IgD-negative memory B cell (primary cell): ENCODE measurements around the gene PTPRA. TPM values are rescaled to one million over a fixed set of nuclear protein-coding genes. Genes with fewer than 3 reads are reported as not detected.

Experiments used
- H3K27ac Mint-ChIP-seq, 3 donors: one replicate each; pipeline ENCODE4 v1.8.0; 2020 to 2022; ENCODE audit warnings: mild to moderate bottlenecking in 3 of 3, mixed read lengths in 3 of 3, moderate library complexity in 1 of 3
- H3K27me3 Mint-ChIP-seq: one replicate; pipeline ENCODE4 v1.8.0; 2021; ENCODE audit warnings: mixed read lengths
- H3K36me3 Mint-ChIP-seq: one replicate; pipeline ENCODE4 v1.8.0; 2020; ENCODE audit warnings: mild to moderate bottlenecking, mixed read lengths
- H3K4me1 Mint-ChIP-seq, 3 donors: one replicate each; pipeline ENCODE4 v1.8.0; 2020 to 2022; ENCODE audit warnings: mixed read lengths in 3 of 3, mild to moderate bottlenecking in 1 of 3
- H3K4me3 Mint-ChIP-seq, 4 donors: one replicate each; pipeline ENCODE4 v1.8.0; 2020 to 2022; ENCODE audit warnings: mild to moderate bottlenecking in 4 of 4, mixed read lengths in 4 of 4, moderate library complexity in 3 of 4
- H3K9me3 Mint-ChIP-seq, 3 donors: one replicate each; pipeline ENCODE4 v1.8.0; 2020 to 2021; ENCODE audit warnings: mixed read lengths in 3 of 3, mild to moderate bottlenecking in 1 of 3
- polyA plus RNA-seq: library from polyadenylated mRNA; unstranded; fragments of 300-500 nt; fragmentation: Illumina TruSeq; gene quantifications from one replicate; pipeline ENCODE4 v1.2.3, GENCODE V29; 2021

PTPRA gene
- polyA plus RNA-seq, 1 donor from 2014 or later: 22.1 TPM

DNA sequence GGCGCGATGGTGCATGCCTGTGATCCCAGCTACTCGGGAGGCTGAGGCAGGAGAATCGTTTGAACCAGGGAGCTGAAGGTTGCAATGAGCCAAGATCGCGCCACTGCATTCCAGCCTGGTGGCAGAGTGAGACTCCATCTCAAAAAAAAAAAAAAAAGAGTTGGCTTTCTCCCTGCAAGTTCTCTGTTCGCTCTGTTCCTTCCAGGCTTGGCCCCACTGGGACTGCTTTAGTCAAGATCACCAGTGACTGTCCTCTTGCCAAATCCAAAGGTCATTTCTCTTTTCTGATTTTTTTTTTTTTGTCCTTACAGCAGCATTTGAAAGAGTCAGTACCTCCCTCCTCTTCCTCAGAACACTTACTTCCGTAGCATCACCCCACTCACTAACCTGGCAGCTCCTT is 159.3 kb downstream of the PTPRA start:
- H3K27me3 Mint-ChIP-seq: no peaks in the 10 kb centered on the region

DNA sequence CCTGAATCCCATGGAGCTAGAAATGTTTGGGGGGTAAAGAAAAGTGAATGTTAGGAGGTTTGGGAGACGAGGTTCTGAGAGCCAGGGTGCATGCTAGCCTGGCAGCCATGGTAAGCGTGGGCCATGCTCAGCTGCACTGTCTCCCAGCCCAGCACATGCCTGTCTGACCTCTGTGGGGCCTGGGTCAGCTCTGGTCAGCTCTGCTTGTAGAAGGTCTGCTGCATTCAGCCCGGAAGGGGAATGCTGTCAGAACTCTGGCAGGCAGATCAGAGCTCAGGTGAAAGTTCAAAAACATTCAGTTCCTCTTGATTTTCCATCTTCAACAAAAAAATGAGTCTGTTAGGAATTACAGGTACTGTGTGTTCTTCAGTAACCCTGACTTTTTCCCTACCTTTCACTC is 164.4 kb downstream of the PTPRA start:
- no peak overlapping the region for H3K4me3 Mint-ChIP-seq
- H3K4me1 Mint-ChIP-seq: peaks cover 0 to 2% (median 0%) of the 10 kb centered on the region in 3 donors
- H3K27me3 Mint-ChIP-seq: no peaks in the 10 kb centered on the region
- H3K9me3 Mint-ChIP-seq: no peaks in the 10 kb centered on the region
- H3K36me3 Mint-ChIP-seq: no peaks in the 10 kb centered on the region
- H3K27ac Mint-ChIP-seq: peak overlapping the region in 1 of 3 donors; percentile 59

More for the DNA sequence above, 159.3 kb downstream of the PTPRA start:
- peaks cover 4% of the 10 kb centered on the region for H3K36me3 Mint-ChIP-seq
- H3K4me1 Mint-ChIP-seq: peaks cover 0 to 2% (median 0%) of the 10 kb centered on the region in 3 donors
- no peak overlapping the region for H3K4me3 Mint-ChIP-seq
- no peaks in the 10 kb centered on the region for H3K9me3 Mint-ChIP-seq
- no peak overlapping the region for H3K27ac Mint-ChIP-seq

DNA sequence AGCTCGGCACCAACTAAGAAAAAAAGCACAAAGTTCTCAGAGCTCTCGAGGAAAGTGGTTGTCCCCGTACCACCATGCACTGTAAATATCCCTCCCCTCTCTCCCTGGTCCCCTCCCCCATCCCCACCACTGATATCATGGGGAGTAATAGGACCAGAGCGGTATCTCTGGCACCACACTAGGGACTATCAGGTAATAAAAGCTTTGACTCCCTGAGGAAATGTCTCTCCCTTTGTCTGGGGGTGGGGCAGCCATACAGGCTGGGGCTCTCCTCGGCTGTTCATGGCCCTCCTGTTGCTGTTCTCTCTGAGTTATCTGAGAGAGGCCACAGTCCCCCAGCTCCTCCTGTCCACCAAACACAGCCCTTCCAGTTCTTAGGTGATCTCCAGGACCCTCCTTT is 165.2 kb downstream of the PTPRA start:
- Mint-ChIP-seq H3K36me3 (no peaks in the 10 kb centered on the region), H3K9me3 (no peaks in the 10 kb centered on the region), H3K27ac (peak overlapping the region in 1 of 3 donors; percentile 65), H3K27me3 (no peaks in the 10 kb centered on the region), H3K4me3 (no peak overlapping the region), H3K4me1 (peaks cover 0 to 2% (median 0%) of the 10 kb centered on the region in 3 donors)

DNA sequence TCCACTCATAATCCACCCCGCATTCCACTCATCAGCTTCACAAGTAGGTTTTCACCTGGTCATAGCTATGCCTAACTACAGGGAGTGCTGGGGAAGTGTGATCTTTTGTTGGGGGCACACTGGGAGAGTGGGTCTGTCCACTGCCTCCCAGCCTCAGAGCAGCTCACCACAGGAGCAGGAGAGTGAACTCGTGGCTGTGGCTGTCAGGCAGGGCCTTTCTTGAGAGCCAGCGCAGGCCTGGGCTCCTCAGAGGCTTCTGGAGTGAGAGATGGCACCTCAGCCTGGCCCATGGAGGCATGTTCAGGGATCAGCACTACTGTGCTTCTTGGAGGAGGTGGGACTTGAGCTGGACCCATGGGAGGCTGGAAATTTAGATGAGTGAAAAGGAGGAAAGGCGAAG is 166.1 kb downstream of the PTPRA start:
- Mint-ChIP-seq H3K9me3 (no peaks in the 10 kb centered on the region), H3K27me3 (no peaks in the 10 kb centered on the region), H3K27ac (peak overlapping the region in 1 of 3 donors; percentile 65), H3K36me3 (no peaks in the 10 kb centered on the region), H3K4me1 (peaks cover 0 to 2% (median 0%) of the 10 kb centered on the region in 3 donors), H3K4me3 (peak overlapping the region in 1 of 4 donors; percentile 65)

DNA sequence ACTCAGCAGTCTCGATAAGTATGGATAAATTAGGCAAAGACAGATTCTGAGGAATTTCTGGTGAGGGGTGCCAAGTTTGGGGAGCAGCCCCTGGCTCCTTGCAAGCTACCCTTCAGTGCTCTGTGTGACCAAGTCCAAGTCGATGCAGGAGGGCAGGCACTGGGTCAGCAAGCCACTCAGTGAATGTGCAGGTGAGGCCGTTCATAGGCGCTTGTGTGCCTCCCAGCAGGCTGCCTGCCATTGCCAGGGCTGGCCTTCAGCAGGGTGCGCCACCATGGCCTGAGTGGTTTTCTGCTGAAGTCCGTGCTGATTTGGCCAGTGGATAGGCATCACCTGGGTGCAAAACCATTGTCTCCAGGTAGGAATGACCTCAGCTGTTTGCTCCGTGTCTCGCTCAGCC is 166.8 kb downstream of the PTPRA start:
- H3K4me1 Mint-ChIP-seq: peaks cover 2 to 3% (median 3%) of the 10 kb centered on the region in 3 donors
- H3K9me3 Mint-ChIP-seq: no peaks in the 10 kb centered on the region
- H3K27me3 Mint-ChIP-seq: no peaks in the 10 kb centered on the region
- no peak overlapping the region for H3K4me3 Mint-ChIP-seq
- no peaks in the 10 kb centered on the region for H3K36me3 Mint-ChIP-seq
- H3K27ac Mint-ChIP-seq: peak overlapping the region in 1 of 3 donors; percentile 65

DNA sequence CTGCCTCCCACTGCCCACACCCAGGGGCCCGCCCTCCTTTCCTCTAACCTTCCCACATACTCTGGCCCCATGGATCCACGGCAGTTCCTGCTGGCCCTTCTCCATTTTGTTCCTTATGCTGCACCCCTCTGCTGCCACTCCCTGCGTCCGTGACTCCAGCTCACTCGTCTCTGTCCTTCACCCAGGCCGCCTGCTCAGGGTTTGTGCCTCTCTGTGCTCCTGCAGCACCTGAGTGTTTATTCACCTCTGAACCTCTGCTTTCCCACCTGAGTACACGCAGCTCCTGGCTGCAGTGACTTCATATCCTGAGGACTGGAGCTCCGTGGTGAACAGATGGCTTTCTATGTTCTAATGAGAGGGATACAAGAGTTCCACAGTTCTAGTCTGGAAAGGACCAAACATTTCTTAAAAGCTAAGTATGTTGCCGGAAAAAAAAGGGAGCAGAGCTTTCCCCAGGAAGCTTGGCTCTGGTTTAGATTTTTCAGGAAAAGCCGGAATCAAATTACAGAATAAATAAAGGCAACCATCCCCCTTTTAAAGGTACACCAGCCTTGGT is 168.7 kb downstream of the PTPRA start:
- H3K27ac Mint-ChIP-seq: peak overlapping the region in 2 of 3 donors; percentile 53 to 62
- H3K36me3 Mint-ChIP-seq: no peaks in the 10 kb centered on the region

DNA sequence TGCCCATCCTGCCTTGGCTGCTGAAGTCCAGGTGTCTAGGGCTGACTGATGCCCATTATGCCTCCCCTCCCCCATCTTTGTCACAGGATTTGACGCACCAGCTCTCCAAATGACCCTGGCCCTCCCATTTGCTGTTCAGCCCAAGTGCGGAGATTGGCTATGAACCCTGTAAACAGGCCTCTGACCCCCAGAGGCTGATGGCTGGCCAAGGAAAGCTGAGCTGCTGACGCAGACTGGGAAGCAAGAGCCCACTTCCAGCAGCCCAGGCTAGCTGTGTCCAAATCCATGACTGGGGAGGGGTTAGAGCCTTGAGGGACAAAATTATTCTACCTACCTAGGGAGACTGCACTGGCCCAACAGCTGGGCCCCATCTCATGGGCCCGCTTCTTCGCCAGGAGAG is 169.3 kb downstream of the PTPRA start:
- H3K27me3 Mint-ChIP-seq: no peaks in the 10 kb centered on the region
- H3K4me1 Mint-ChIP-seq: peaks cover 7 to 13% (median 10%) of the 10 kb centered on the region in 3 donors
- H3K36me3 Mint-ChIP-seq: no peaks in the 10 kb centered on the region
- no peaks in the 10 kb centered on the region for H3K9me3 Mint-ChIP-seq
- peak overlapping the region in 1 of 4 donors; percentile 77 for H3K4me3 Mint-ChIP-seq
- peak overlapping the region in 2 of 3 donors; percentile 53 to 62 for H3K27ac Mint-ChIP-seq

More for the DNA sequence above, 168.7 kb downstream of the PTPRA start:
- Mint-ChIP-seq H3K4me3 (peak overlapping the region in 1 of 4 donors; percentile 77), H3K9me3 (no peaks in the 10 kb centered on the region), H3K4me1 (peaks cover 5 to 11% (median 9%) of the 10 kb centered on the region in 3 donors), H3K27me3 (no peaks in the 10 kb centered on the region)

DNA sequence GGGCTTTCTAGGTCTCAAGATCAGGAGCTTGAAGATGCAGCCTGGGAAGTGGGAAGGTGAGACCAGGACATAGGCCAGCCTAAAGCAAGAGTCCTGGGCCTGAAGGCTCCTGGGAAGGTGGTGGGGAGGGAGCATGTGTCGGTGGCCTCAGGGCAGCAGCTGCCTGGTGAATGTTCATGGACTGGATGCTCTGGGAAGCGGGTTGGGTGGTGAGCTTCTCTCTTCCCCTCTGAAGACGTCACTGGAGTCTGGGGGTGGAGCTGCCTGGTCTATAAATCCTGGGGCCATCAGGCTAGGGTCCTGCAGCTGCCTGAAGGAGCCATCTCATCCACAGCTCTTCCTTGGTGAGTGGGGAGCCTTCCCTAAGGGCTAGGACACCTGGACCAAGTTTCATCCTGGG is 170.0 kb downstream of the PTPRA start, which contains the start of gene GNRH2:
GNRH2 (plus strand) TSS at position 301 of the 400 bp plus-strand sequence. CDS start 793 bp downstream, outside the sequence.
- Mint-ChIP-seq H3K4me3 (peak within 1 kb of the TSS in 3 of 4 donors; percentile 31 to 88 (median 60)), H3K27ac (peak within 1 kb of the TSS; percentile 53 to 62 (median 57)), H3K27me3 (no peaks in the 10 kb centered on the region), H3K4me1 (peaks cover 7 to 13% (median 12%) of the 10 kb centered on the region in 3 donors), H3K36me3 (no peaks in the 10 kb centered on the region), H3K9me3 (no peaks in the 10 kb centered on the region)

DNA sequence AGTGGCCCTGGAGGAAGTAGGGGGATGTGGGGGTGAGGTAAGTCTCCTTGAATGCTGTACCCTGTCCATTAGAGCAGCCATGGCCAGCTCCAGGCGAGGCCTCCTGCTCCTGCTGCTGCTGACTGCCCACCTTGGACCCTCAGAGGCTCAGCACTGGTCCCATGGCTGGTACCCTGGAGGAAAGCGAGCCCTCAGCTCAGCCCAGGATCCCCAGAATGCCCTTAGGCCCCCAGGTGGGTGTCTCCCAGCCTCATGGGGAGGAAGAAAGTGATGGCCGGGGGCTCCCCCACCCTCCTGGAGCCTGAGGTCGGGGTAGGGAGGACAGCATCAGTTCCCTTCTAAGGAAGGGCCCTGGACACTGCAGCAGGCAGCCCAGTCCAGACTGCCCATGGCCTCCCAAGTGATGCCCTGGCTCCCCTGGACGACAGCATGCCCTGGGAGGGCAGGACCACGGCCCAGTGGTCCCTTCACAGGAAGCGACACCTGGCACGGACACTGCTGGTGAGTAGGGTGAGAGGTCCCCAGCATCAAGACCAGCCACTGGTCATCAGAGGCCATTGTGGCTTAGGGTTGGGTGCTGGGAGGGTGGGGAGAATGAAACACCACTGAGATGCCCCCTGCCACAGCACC is 171.2 kb downstream of the PTPRA start:
- Mint-ChIP-seq H3K36me3 (no peaks in the 10 kb centered on the region), H3K4me3 (peak overlapping the region; percentile 60 to 97 (median 87)), H3K4me1 (peaks cover 9 to 13% (median 12%) of the 10 kb centered on the region in 3 donors), H3K27me3 (no peaks in the 10 kb centered on the region), H3K9me3 (no peaks in the 10 kb centered on the region), H3K27ac (peak overlapping the region; percentile 39 to 94 (median 79))

DNA sequence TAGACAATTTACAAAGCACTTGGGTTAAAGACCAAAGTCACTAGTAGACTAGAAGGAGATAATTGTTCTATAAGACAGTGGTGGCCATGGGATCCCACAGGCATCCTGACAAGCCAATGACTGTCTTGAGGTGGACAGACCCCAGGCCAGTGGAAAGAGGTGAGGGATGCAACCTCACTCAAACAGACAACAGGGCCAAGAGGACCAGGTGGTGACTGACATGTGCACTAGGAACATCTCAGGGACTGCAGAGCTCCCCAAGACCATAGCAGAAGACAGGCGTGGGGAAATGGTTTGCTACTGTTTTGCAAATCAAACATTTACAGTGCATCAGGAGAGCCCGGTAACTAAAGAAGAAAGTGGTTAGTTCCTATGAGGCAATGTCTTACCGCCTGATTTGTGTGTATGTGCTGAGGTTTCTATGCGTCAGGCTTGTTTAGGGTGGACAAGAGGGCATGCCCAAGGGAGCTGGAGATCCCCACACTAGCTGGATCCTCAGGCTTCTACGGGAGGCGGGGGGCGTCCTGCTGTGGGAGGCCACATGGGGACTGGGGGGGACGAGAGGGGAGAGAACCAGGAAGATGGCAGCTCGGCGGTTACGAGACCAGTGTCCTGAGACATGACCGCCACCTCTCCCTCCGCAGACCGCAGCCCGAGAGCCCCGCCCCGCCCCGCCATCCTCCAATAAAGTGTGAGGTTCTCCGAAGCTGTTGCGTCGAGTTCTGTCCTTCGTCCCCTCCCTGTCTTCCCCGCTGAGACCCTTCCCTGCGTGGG is 171.9 kb downstream of the PTPRA start:
- H3K9me3 Mint-ChIP-seq: no peaks in the 10 kb centered on the region
- peaks cover 11 to 13% (median 12%) of the 10 kb centered on the region in 3 donors for H3K4me1 Mint-ChIP-seq
- peak overlapping the region; percentile 21 to 94 (median 79) for H3K27ac Mint-ChIP-seq
- no peaks in the 10 kb centered on the region for H3K36me3 Mint-ChIP-seq
- peak overlapping the region; percentile 84 to 97 (median 87) for H3K4me3 Mint-ChIP-seq
- no peaks in the 10 kb centered on the region for H3K27me3 Mint-ChIP-seq

DNA sequence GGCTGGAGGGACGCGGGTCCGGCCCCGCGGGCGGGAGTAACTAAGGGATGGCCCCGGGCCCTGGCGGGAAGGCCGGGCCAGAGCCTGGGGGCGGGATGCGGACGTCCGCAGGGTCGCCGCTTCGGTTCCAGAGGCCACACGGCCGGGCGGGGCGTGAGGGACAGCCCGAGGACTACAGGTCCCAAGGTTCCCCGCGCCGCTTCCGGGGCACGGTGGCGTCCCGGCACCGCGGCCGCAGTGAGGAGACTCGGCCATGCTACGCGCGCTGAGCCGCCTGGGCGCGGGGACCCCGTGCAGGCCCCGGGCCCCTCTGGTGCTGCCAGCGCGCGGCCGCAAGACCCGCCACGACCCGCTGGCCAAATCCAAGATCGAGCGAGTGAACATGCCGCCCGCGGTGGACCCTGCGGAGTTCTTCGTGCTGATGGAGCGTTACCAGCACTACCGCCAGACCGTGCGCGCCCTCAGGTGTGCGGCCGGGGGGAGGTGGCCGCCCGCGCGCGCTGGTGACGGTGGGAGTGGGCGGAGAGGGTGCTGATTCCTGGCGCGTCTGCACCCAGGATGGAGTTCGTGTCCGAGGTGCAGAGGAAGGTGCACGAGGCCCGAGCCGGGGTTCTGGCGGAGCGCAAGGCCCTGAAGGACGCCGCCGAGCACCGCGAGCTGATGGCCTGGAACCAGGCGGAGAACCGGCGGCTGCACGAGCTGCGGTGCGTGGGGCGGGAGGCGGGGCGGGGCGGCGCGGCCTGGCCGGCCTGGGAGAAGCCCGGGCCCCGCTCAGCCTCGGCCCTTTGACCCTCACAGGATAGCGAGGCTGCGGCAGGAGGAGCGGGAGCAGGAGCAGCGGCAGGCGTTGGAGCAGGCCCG is 172.8 kb downstream of the PTPRA start, which contains the start of gene MRPS26:
MRPS26 (plus strand) TSS at position 237 of the 861 bp plus-strand sequence; CDS start at position 254, 17 bp downstream.
- Mint-ChIP-seq H3K36me3 (no peaks in the 10 kb centered on the region), H3K27ac (peak within 1 kb of the TSS; percentile 46 to 94 (median 79)), H3K9me3 (no peaks in the 10 kb centered on the region), H3K4me1 (peaks cover 11 to 13% (median 12%) of the 10 kb centered on the region in 3 donors), H3K4me3 (peak within 1 kb of the TSS; percentile 84 to 97 (median 88)), H3K27me3 (no peaks in the 10 kb centered on the region)

DNA sequence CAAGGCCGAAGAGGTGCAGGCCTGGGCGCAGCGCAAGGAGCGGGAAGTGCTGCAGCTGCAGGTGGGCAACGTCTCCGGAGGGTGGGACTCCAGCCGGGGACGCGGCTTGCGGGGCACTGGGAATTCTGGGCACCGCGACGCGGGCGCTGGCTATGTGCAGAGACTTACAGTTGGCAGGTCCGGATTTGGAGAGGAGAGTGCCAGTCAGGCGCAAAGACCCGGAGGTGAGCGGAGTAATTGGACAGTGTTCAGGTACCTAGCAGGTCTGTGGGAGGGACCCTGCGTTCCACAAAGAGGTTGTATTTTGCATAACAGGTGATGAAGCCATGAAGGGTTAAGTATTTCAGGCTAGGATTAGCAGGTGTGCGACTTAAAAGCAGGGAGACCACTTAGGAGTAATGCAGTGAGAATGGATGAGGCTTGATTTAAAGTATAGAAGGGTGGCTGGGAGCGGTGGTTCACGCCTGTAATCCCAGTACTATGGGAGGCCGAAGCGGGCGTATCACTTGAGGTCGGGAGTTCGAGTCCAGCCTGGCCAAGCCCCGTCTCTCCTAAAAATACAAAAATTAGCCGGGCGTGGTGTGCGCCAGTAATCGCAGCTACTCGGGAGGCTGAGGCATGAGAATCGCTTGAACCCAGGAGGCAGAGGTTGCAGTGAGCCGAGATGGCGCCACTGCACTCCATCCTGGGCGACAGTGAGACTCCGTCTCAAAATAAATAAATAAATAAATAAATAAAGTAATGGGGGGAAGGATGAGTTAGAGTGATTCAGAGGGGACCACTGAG is 173.6 kb downstream of the PTPRA start:
- Mint-ChIP-seq H3K36me3 (no peaks in the 10 kb centered on the region), H3K27me3 (no peaks in the 10 kb centered on the region), H3K4me1 (peaks cover 11 to 13% (median 12%) of the 10 kb centered on the region in 3 donors), H3K27ac (peak overlapping the region in 1 of 3 donors; percentile 88), H3K9me3 (no peaks in the 10 kb centered on the region), H3K4me3 (peak overlapping the region; percentile 84 to 97 (median 88))

DNA sequence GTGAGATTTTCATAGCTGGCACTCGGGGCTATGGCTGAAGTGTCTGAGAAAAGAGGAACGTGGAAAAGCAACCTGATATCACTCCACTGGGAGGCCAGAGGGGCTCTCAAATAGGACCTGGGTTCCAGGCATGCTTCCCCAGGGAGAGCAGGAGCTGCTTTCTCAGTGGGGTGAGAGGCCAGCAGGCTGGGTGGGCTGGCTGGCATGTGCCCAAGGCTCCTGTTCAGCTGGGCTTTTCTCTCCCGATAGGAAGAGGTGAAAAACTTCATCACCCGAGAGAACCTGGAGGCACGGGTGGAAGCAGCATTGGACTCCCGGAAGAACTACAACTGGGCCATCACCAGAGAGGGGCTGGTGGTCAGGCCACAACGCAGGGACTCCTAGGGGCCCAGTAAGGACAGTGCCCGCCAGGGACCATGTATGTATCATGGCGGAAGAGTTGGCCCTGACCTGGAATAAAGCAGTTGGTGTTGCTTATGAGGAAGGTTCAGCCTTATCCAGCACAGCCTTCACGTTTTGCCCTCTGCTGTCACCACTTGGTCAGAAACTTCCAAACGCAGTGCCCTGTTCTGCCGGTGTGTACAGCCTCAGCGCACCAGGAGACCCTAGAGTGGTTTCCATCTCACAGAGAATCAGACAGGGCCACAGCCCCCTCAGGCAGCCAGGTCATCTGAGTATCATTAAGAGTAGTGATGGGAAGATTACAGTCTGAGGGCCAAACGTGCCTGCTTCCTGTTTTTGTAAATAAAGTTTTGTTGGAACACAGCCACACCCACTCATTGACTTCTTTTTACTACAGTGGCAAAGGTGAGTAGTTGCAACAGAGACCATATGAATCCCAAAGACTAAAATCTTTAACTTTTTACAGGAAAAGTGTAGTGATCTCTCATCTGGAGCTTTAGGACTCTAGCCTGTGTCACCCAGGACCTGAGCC is 174.5 kb downstream of the PTPRA start:
- H3K9me3 Mint-ChIP-seq: no peaks in the 10 kb centered on the region
- no peaks in the 10 kb centered on the region for H3K27me3 Mint-ChIP-seq
- H3K4me3 Mint-ChIP-seq: peak overlapping the region; percentile 30 to 97 (median 86)
- H3K27ac Mint-ChIP-seq: no peak overlapping the region
- H3K36me3 Mint-ChIP-seq: no peaks in the 10 kb centered on the region
- H3K4me1 Mint-ChIP-seq: peaks cover 11 to 13% (median 12%) of the 10 kb centered on the region in 3 donors
